Measurements from ENCODE around the gene RARG. TPM values are rescaled to one million over a fixed set of nuclear protein-coding genes. Genes with fewer than 3 reads are reported as not detected.

RARG gene
- total RNA-seq, 1 donor from 2014 or later: 7.9 TPM

GRCh38 chr12:53201639-53202038, 30.4 kb downstream of the RARG start:
- no peak for DNase-seq (ENCODE audit: low spot score)
- no peak for TF ChIP-seq CTCF (IDR thresholded peaks at IDR 0.05; ENCODE audit: unreplicated experiment)
- peaks cover 16% of the 10 kb centered on the region for H3K27me3 Mint-ChIP-seq (ENCODE audit: unreplicated experiment)
- no peak overlapping the region for H3K27ac Mint-ChIP-seq (ENCODE audit: unreplicated experiment)
- no peak overlapping the region for H3K4me3 Mint-ChIP-seq (ENCODE audit: unreplicated experiment)
- H3K4me1 Mint-ChIP-seq (ENCODE audit: unreplicated experiment): peaks cover 13% of the 10 kb centered on the region
- H3K36me3 Mint-ChIP-seq (ENCODE audit: low read depth, unreplicated experiment): no peaks in the 10 kb centered on the region
- no peaks in the 10 kb centered on the region for H3K9me3 Mint-ChIP-seq (ENCODE audit: unreplicated experiment)

GRCh38 chr12:53201177-53201541, 30.9 kb downstream of the RARG start:
- Mint-ChIP-seq H3K9me3 (ENCODE audit: unreplicated experiment) (no peaks in the 10 kb centered on the region), H3K27ac (ENCODE audit: unreplicated experiment) (no peak overlapping the region), H3K4me1 (ENCODE audit: unreplicated experiment) (peaks cover 13% of the 10 kb centered on the region), H3K36me3 (ENCODE audit: low read depth, unreplicated experiment) (no peaks in the 10 kb centered on the region), H3K27me3 (ENCODE audit: unreplicated experiment) (peaks cover 18% of the 10 kb centered on the region), H3K4me3 (ENCODE audit: unreplicated experiment) (no peak overlapping the region)
- DNase-seq (ENCODE audit: low spot score): no peak
- no peak for TF ChIP-seq CTCF (IDR thresholded peaks at IDR 0.05; ENCODE audit: unreplicated experiment)

- H3K27me3 Mint-ChIP-seq (ENCODE audit: unreplicated experiment): peaks cover 21% of the 10 kb centered on the region
- no peaks in the 10 kb centered on the region for H3K36me3 Mint-ChIP-seq (ENCODE audit: low read depth, unreplicated experiment)
- no peak for TF ChIP-seq CTCF (IDR thresholded peaks at IDR 0.05; ENCODE audit: unreplicated experiment)
- no peak for DNase-seq (ENCODE audit: low spot score)
- H3K4me3 Mint-ChIP-seq (ENCODE audit: unreplicated experiment): no peak overlapping the region
- peaks cover 13% of the 10 kb centered on the region for H3K4me1 Mint-ChIP-seq (ENCODE audit: unreplicated experiment)
- no peak overlapping the region for H3K27ac Mint-ChIP-seq (ENCODE audit: unreplicated experiment)
- H3K9me3 Mint-ChIP-seq (ENCODE audit: unreplicated experiment): no peaks in the 10 kb centered on the region
These were observed 31.4 kb downstream of the RARG start for GRCh38 chr12:53200458-53201176.

- Mint-ChIP-seq H3K9me3 (ENCODE audit: unreplicated experiment) (no peaks in the 10 kb centered on the region), H3K27ac (ENCODE audit: unreplicated experiment) (no peak overlapping the region), H3K27me3 (ENCODE audit: unreplicated experiment) (peaks cover 21% of the 10 kb centered on the region), H3K36me3 (ENCODE audit: low read depth, unreplicated experiment) (no peaks in the 10 kb centered on the region), H3K4me3 (ENCODE audit: unreplicated experiment) (peak overlapping the region; percentile 4), H3K4me1 (ENCODE audit: unreplicated experiment) (peaks cover 13% of the 10 kb centered on the region)
- no peak for TF ChIP-seq CTCF (IDR thresholded peaks at IDR 0.05; ENCODE audit: unreplicated experiment)
- no peak for DNase-seq (ENCODE audit: low spot score)
These were observed 31.9 kb downstream of the RARG start for GRCh38 chr12:53200107-53200457.

- no peak overlapping the region for H3K27ac Mint-ChIP-seq (ENCODE audit: unreplicated experiment)
- no peaks in the 10 kb centered on the region for H3K36me3 Mint-ChIP-seq (ENCODE audit: low read depth, unreplicated experiment)
- H3K4me3 Mint-ChIP-seq (ENCODE audit: unreplicated experiment): peak overlapping the region; percentile 4
- peaks cover 13% of the 10 kb centered on the region for H3K4me1 Mint-ChIP-seq (ENCODE audit: unreplicated experiment)
- H3K27me3 Mint-ChIP-seq (ENCODE audit: unreplicated experiment): peaks cover 21% of the 10 kb centered on the region
- TF ChIP-seq CTCF (IDR thresholded peaks at IDR 0.05; ENCODE audit: unreplicated experiment): no peak
- DNase-seq (ENCODE audit: low spot score): no peak
- H3K9me3 Mint-ChIP-seq (ENCODE audit: unreplicated experiment): no peaks in the 10 kb centered on the region
These were observed 32.3 kb downstream of the RARG start for GRCh38 chr12:53199700-53200099.

Measured in endothelial cell (in vitro differentiated cells).